ENCODE results near the gene SLC25A42. TPM values are rescaled to one million over a fixed set of nuclear protein-coding genes. Genes with fewer than 3 reads are reported as not detected.
A peak's percentile ranks its signal among the peaks of the same experiment; 100 is the strongest.
"Not testable (repeated sequence)": the region's sequence is repeated elsewhere in the genome, so short reads cannot be mapped to it uniquely, and the experiment has no call there.

Gene SLC25A42, protein sequence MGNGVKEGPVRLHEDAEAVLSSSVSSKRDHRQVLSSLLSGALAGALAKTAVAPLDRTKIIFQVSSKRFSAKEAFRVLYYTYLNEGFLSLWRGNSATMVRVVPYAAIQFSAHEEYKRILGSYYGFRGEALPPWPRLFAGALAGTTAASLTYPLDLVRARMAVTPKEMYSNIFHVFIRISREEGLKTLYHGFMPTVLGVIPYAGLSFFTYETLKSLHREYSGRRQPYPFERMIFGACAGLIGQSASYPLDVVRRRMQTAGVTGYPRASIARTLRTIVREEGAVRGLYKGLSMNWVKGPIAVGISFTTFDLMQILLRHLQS
- 7.8 and 10.8 TPM in 2 replicates for total RNA-seq

DNA sequence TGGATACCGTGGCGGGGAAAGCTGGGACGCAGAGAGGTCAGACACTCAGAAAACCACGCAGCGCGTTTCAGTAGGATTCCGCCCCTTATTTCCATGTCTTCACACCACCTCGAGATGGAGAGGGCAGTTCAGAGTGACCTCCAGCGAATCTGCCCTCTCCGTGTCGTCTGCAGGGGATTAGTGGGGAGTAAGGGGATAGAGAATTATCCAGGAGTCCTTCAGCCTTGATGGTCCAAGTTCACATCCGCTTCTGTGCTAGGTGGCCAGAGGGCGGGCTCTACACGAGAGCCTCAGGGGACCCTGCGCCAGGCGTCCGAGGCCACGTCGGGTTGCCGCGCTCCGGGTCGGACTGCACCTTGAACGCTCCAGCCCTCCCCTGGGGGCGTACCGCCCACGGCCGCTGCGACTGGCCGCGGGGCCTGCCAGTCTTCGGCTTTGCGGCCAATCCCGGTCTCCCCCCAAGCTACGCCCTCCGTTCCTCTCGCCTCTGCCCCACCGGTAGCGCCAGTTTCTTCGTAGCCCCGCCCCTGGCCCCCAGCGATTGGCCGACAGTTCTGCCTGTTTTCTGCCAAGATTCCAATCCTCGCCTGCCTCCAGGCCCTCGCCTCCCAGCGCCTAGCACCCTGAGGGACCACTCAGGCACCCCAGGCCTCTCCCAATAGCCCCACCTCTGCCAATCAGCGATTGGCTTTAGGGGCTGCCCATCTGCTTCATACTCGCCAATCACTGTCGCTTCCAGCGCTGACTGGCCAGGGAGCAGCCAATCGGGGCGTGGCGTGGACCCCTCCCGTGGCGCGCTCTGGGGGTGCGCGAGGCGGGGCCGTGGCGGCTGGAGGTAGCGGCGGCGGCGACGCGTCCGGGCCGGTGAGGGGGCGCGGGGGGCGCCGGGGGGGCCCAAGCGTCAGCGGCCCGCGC, at the start of gene SLC25A42:
SLC25A42 (plus strand) TSS at position 812 of the 915 bp plus-strand sequence. CDS start 32,131 bp downstream, outside the sequence.
- DNase-seq (ENCODE audit: low spot score), result peak; percentile 99
- Mint-ChIP-seq H3K4me3 (peak within 1 kb of the TSS; percentile 84), H3K4me1 (ENCODE audit: low read depth) (peaks cover 29% of the 10 kb centered on the region), H3K27ac (peak within 1 kb of the TSS; percentile 62), H3K36me3 (ENCODE audit: low read depth) (peaks cover 5% of the 10 kb centered on the region), H3K9me3 (no peaks in the 10 kb centered on the region), H3K27me3 (ENCODE audit: insufficient read depth) (no peaks in the 10 kb centered on the region)
- intact Hi-C loops (cut with micrococcal nuclease), result loop anchor here (1.0 kb wide), 5 partner anchors 31 to 427 kb away; partner anchors contain the start of genes BORCS8, RFXANK and TMEM161A

DNA sequence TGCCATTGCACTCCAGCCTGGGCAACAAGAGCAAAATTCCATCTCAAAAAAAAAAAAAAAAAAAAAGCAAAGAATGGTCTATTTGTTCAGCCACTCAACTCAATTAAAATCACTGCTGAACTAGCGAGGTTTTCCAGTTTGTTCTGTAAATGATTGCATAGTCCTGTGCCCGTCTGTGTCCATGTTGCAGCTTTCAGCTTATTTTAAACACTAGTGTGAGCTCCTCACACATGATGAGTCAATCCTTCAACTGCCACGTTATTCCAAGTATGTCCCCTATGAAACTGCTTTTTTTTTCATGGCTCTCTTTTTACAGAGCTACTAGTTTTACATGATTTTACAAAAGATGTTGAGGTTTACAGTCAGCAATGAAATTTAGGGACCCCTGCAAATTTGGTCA, 42.7 kb upstream of the SLC25A42 start:
- intact Hi-C loops (cut with micrococcal nuclease), result no loop called here
- DNase-seq (ENCODE audit: low spot score), result no peak
- Mint-ChIP-seq H3K4me1 (ENCODE audit: low read depth) (peaks cover 20% of the 10 kb centered on the region), H3K9me3 (no peaks in the 10 kb centered on the region), H3K27ac (no peak overlapping the region), H3K27me3 (ENCODE audit: insufficient read depth) (no peaks in the 10 kb centered on the region), H3K36me3 (ENCODE audit: low read depth) (peaks cover 48% of the 10 kb centered on the region), H3K4me3 (no peak overlapping the region)

DNA sequence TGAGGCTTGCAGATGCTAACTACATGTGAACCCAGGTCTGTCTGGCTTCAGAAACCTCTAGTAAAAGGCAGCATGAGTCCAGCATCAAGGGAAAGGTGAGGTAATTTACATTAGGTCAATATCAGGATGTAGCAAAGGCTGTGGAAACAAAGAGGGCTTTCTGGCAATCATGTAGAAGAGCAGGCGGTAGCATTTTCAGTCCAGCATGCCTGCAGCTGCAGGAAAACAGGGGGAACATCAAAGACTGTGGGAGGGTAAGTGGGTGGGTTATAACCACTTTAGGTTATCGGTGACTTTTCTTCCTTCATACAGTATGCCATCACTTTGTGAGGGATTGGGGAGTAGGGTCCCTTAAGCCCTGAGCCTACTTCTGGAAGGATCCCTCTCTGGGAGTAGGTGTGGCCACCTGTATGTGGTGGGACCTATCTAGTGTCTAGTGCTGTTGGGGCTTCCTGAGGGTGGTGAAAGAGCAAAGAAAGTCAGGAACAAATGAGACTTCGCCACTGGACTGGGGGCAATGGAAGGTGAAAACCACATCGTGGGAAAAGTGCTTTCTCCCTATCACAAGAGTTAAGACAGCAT, 41.3 kb upstream of the SLC25A42 start:
- DNase-seq (ENCODE audit: low spot score), result no peak
- Mint-ChIP-seq H3K36me3 (ENCODE audit: low read depth) (peaks cover 49% of the 10 kb centered on the region), H3K9me3 (no peaks in the 10 kb centered on the region), H3K27me3 (ENCODE audit: insufficient read depth) (no peaks in the 10 kb centered on the region), H3K27ac (no peak overlapping the region), H3K4me3 (peak overlapping the region; percentile 6), H3K4me1 (ENCODE audit: low read depth) (peaks cover 26% of the 10 kb centered on the region)
- intact Hi-C loops (cut with micrococcal nuclease), result no loop called here

DNA sequence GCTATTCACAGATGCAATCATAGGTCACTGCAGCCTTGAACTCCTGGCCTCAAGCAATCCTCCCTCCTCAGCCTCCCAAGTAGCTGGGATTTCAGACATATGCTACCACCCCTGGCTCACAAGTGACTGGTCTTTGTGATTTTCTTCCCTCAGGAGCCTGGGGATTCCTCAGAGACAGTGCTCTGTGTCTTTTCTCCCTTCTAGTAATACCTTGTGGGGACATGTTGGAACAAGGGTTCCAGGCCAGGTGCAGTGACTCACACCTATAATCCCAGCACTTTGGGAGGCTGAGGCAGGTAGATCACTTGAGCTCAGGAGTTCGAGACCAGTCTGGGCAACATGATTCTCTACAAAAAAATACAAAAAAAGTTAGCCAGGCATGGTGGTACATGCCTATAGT, 40.4 kb upstream of the SLC25A42 start:
- DNase-seq (ENCODE audit: low spot score); H3K9me3 Mint-ChIP-seq; intact Hi-C loops (cut with micrococcal nuclease); H3K4me3 Mint-ChIP-seq; H3K27ac Mint-ChIP-seq; H3K27me3 Mint-ChIP-seq (ENCODE audit: insufficient read depth): not testable (repeated sequence)
- H3K4me1 Mint-ChIP-seq (ENCODE audit: low read depth), result peaks cover 26% of the 10 kb centered on the region
- peaks cover 55% of the 10 kb centered on the region for H3K36me3 Mint-ChIP-seq (ENCODE audit: low read depth)

DNA sequence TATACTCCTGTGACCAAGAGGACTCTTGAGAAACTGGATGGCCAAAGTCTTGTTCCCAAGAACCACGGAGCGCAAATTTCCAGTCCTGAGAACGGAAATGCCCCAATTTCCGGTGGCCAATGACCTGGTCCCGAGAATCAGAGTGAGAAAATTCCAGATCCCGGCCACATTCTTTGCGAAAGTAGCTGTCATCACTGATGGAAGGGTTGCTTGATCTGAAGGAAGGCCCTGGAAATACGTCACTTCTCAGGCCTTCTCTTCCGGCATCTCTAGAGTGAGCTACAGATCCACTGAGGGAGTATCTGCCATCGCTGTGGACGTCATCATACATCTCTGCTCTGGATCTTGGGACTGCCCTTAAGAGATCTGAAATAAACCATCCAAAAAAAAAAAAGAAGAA, 37.9 kb upstream of the SLC25A42 start:
- H3K27ac Mint-ChIP-seq, result no peak overlapping the region
- DNase-seq (ENCODE audit: low spot score), result no peak
- H3K4me1 Mint-ChIP-seq (ENCODE audit: low read depth), result peaks cover 32% of the 10 kb centered on the region
- H3K36me3 Mint-ChIP-seq (ENCODE audit: low read depth), result peaks cover 59% of the 10 kb centered on the region
- H3K9me3 Mint-ChIP-seq, result no peaks in the 10 kb centered on the region
- H3K27me3 Mint-ChIP-seq (ENCODE audit: insufficient read depth), result no peaks in the 10 kb centered on the region
- intact Hi-C loops (cut with micrococcal nuclease), result no loop called here
- no peak overlapping the region for H3K4me3 Mint-ChIP-seq

DNA sequence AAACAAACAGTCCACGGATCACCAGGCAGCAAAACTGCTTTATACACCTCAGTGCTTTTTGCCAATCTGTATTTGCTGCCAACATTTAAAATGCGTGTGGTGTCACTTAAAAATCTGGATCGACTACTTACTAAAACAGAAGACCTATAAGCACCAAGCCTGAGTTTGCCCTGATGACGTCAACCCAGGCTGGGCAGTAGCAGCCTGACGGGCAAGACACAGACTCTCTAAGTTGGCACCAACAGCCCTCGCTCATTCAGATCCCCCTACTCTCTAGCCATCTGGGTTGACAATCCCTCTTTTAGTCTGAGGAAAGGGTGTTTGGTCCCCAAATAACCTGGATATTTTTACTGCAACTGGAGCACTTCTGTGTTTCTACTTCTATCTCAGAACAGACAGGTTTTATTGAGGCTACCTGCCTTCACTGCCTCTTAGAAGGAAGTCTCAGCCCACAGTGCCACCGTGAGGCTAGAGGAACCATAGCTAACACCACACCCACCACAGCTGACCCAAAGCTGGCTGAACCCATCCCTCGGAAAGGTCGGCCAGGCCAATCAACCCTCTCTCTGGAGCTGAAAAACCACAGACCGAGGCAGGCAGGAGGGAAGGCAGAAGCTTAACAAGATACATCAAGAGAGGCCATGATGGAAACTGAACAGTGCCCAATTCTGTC, 37.4 kb upstream of the SLC25A42 start:
- DNase-seq (ENCODE audit: low spot score), result no peak
- Mint-ChIP-seq H3K27ac (no peak overlapping the region), H3K36me3 (ENCODE audit: low read depth) (peaks cover 58% of the 10 kb centered on the region)

DNA sequence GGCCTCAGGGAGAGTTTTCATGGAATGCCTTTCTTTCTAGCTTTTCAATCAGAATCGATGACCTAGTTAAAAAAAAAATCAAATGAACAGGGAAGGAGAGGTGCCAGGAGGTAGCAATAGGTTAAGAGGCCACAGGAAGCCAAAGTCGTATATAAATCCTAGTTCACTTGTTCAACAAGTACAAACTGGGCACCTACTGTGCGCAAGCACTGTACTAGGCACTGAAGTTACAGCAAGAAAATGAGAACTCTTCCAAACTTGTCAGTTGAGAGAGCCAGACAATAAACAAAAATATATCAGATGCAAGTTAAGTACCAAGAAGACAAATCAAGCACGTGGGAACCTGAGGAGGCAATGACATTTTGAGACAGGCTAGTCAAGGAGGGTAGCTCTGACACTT, 36.6 kb upstream of the SLC25A42 start:
- Mint-ChIP-seq H3K27ac (no peak overlapping the region), H3K27me3 (ENCODE audit: insufficient read depth) (no peaks in the 10 kb centered on the region), H3K4me3 (no peak overlapping the region), H3K9me3 (no peaks in the 10 kb centered on the region), H3K4me1 (ENCODE audit: low read depth) (peaks cover 38% of the 10 kb centered on the region), H3K36me3 (ENCODE audit: low read depth) (peaks cover 57% of the 10 kb centered on the region)
- DNase-seq (ENCODE audit: low spot score), result no peak
- intact Hi-C loops (cut with micrococcal nuclease), result no loop called here

More for the DNA sequence above, 37.4 kb upstream of the SLC25A42 start:
- H3K4me3 Mint-ChIP-seq, result no peak overlapping the region
- intact Hi-C loops (cut with micrococcal nuclease), result no loop called here
- peaks cover 35% of the 10 kb centered on the region for H3K4me1 Mint-ChIP-seq (ENCODE audit: low read depth)
- no peaks in the 10 kb centered on the region for H3K27me3 Mint-ChIP-seq (ENCODE audit: insufficient read depth)
- H3K9me3 Mint-ChIP-seq, result no peaks in the 10 kb centered on the region

DNA sequence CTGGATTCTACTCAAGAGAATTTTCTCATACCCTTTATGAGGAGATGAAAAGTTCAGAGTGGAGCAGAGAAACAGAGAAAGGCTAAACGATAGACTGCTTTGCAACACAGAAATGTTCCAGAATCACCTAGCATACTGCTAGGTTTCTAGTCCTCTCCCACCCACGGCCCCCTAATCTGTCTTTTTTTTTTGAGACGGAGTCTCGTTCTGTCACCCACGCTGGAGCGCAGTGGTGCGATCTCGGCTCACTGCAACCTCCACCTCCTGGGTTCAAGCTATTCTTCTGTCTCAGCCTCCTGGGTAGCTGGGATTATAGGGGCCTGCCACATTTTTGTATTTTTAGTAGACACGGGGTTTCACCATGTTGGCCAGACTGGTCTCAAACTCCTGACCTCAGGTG, 35.3 kb upstream of the SLC25A42 start:
- H3K4me1 Mint-ChIP-seq (ENCODE audit: low read depth), result peaks cover 30% of the 10 kb centered on the region
- no peaks in the 10 kb centered on the region for H3K9me3 Mint-ChIP-seq
- peaks cover 50% of the 10 kb centered on the region for H3K36me3 Mint-ChIP-seq (ENCODE audit: low read depth)
- intact Hi-C loops (cut with micrococcal nuclease), result no loop called here
- DNase-seq (ENCODE audit: low spot score), result no peak
- H3K4me3 Mint-ChIP-seq, result no peak overlapping the region
- no peaks in the 10 kb centered on the region for H3K27me3 Mint-ChIP-seq (ENCODE audit: insufficient read depth)
- no peak overlapping the region for H3K27ac Mint-ChIP-seq

DNA sequence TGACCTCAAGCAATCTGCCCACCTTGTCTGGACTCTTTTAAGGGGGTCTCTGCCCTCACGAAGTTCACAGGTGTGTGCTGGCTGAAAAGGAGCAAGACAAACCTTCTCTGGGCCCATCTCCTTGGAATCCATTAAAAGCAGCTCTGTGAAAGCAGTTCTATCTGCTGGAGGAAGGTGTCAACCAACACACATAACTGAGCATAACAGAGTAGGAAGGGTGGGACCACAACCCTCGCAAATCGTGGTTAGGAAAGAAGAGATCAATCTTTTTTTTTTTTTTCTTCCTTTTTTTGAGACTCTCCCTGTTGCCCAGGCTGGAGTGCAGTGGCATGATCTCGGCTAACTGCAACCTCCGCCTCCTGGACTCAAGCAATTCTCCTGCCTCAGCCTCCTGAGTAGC, 31.9 kb upstream of the SLC25A42 start:
- H3K9me3 Mint-ChIP-seq, result no peaks in the 10 kb centered on the region
- H3K27me3 Mint-ChIP-seq (ENCODE audit: insufficient read depth), result no peaks in the 10 kb centered on the region
- peak overlapping the region; percentile 98 for H3K4me3 Mint-ChIP-seq
- H3K36me3 Mint-ChIP-seq (ENCODE audit: low read depth), result peaks cover 35% of the 10 kb centered on the region
- H3K4me1 Mint-ChIP-seq (ENCODE audit: low read depth), result peaks cover 25% of the 10 kb centered on the region
- no peak for DNase-seq (ENCODE audit: low spot score)
- H3K27ac Mint-ChIP-seq, result no peak overlapping the region
- intact Hi-C loops (cut with micrococcal nuclease), result loop anchor here (1.0 to 5.0 kb wide), 4 partner anchors 31 to 396 kb away; partner anchors contain the start of genes GATAD2A, SLC25A42 and UPF1

DNA sequence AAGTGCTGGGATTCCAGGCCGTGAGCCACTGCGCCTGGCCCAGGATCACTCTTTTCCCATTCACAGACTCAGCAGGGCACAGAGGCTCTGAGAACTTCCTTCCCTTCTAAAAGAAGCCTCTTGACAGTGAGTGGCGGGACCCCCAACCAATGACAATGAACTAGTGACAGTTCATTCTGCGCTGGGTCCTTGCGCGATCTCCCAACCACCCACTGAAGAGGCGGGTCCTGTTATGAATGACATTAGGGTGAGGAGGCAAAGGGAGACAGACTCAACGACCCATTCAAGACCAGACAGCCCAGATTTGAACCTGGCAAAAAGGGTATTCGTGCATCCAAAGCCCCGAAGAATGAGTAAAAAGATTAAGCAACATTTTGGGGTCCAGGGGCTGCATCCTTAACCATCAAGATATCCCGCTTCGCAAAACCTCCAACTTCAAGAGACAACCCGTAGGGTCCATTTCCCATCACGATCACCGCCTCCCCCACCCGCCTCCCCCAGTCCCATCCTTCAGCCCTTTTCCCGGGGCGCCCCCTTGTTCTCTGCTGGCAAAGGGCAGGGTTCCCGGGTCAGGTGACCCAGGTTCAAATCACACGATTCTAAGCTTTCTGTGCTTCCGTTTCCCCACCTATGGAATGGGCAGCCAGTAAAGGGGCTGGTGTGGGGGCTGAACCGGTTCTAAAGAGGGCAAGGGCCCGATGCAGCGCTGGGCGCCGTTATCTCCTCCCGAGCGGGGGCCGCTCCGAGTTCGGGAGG, 31.2 kb upstream of the SLC25A42 start:
- H3K9me3 Mint-ChIP-seq, result no peaks in the 10 kb centered on the region
- peak; percentile 75 for DNase-seq (ENCODE audit: low spot score)
- peak overlapping the region; percentile 98 for H3K27ac Mint-ChIP-seq
- H3K4me3 Mint-ChIP-seq, result peak overlapping the region; percentile 98
- H3K4me1 Mint-ChIP-seq (ENCODE audit: low read depth), result peaks cover 25% of the 10 kb centered on the region
- H3K36me3 Mint-ChIP-seq (ENCODE audit: low read depth), result peaks cover 31% of the 10 kb centered on the region
- intact Hi-C loops (cut with micrococcal nuclease), result loop anchor here (1.0 to 5.0 kb wide), 8 partner anchors 31 to 510 kb away; partner anchors contain the start of genes BORCS8, COPE, DDX49 and ELL
- no peaks in the 10 kb centered on the region for H3K27me3 Mint-ChIP-seq (ENCODE audit: insufficient read depth)

DNA sequence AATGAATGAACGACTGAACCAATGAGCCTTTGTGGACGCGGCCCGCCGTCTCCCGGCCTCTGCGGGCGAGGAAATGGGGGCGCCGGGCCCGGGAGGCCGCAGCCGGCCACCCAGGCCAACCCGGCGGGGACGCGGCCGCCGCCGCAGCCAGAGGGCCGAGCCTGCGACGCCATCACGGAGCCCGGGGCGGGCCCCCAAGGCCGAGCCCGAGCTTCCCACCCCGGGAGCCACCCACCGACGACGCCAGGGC, 30.7 kb upstream of the SLC25A42 start:
- peak overlapping the region; percentile 98 for H3K4me3 Mint-ChIP-seq
- DNase-seq (ENCODE audit: low spot score), result no peak
- no peaks in the 10 kb centered on the region for H3K9me3 Mint-ChIP-seq
- peaks cover 25% of the 10 kb centered on the region for H3K4me1 Mint-ChIP-seq (ENCODE audit: low read depth)
- H3K27ac Mint-ChIP-seq, result peak overlapping the region; percentile 98
- no peaks in the 10 kb centered on the region for H3K27me3 Mint-ChIP-seq (ENCODE audit: insufficient read depth)
- peaks cover 28% of the 10 kb centered on the region for H3K36me3 Mint-ChIP-seq (ENCODE audit: low read depth)
- intact Hi-C loops (cut with micrococcal nuclease), result loop anchor here (1.0 to 5.0 kb wide), 6 partner anchors 114 to 511 kb away; partner anchors contain the start of genes BORCS8, COPE, DDX49 and ELL
